HEK293 (cell line): ENCODE data around the gene FHL3.

Experiments
- CTCF ChIA-PET: fragments of 350-600 bp; formaldehyde crosslinking; extraction: SDS; loops from one replicate; lab custom pipeline; 2021; ENCODE audit warnings: antibody characterized with exemption; lab: Yijun Ruan, JAX
- POLR2A ChIA-PET: fragments of 300-600 bp; formaldehyde crosslinking; extraction: SDS; loops from one replicate; lab custom pipeline; 2020; ENCODE audit warnings: antibody characterized with exemption, inconsistent platforms; lab: Yijun Ruan, JAX
- H3K27ac ChIP-seq: fragments of 200-500 bp; sonication (Bioruptor generic); 2 replicates; pipeline ENCODE4 v1.5.1; 2014; ENCODE audit warnings: low read depth, low read length, control low read depth, inconsistent platforms; ENCODE audit errors: extremely low read depth
- H3K36me3 ChIP-seq, 2 experiments: fragments of 200-500 bp in 1 of 2; sonication (Bioruptor generic) in 1 of 2; 1 replicate in 1 of 2; 2 replicates in 1 of 2; pipeline ENCODE4 v1.5.1; 2014 to 2017; ENCODE audit warnings: inconsistent platforms in 2 of 2, low read length in 2 of 2; ENCODE audit not compliant: control insufficient read depth in 2 of 2, insufficient read depth in 1 of 2
- H3K4me1 ChIP-seq: fragments of 200-500 bp; sonication (Bioruptor generic); 2 replicates; pipeline ENCODE4 v1.5.1; 2014; ENCODE audit warnings: mild to moderate bottlenecking, low read length, inconsistent platforms; ENCODE audit not compliant: control insufficient read depth, insufficient read depth
- H3K4me3 ChIP-seq: 2 replicates; pipeline ENCODE4 v1.5.1; 2011; ENCODE audit warnings: low read depth, mild to moderate bottlenecking, control low read depth, low read length, moderate library complexity
- H3K9me3 ChIP-seq: fragments of 200-500 bp; sonication (Bioruptor generic); 2 replicates; pipeline ENCODE4 v1.5.1; 2014; ENCODE audit warnings: low read depth, low read length, inconsistent platforms; ENCODE audit not compliant: control insufficient read depth, insufficient read depth
- BCL11B ChIP-seq: fragments of 450-650 bp; formaldehyde crosslinking; IDR thresholded peaks from 2 replicates; pipeline ENCODE4 v1.5.1; 2016; ENCODE audit warnings: low read depth, missing biosample characterization, missing genetic modification characterization
- EGR2 ChIP-seq: fragments of 450-650 bp; formaldehyde crosslinking; IDR thresholded peaks from 2 replicates; pipeline ENCODE4 v1.5.1; 2016; ENCODE audit warnings: low read depth, missing biosample characterization, missing genetic modification characterization
- GFI1B ChIP-seq: fragments of 450-650 bp; formaldehyde crosslinking; IDR thresholded peaks from 2 replicates; pipeline ENCODE4 v1.5.1; 2016; ENCODE audit warnings: missing biosample characterization, missing genetic modification characterization
- OSR2 ChIP-seq: fragments of 450-650 bp; formaldehyde crosslinking; IDR thresholded peaks from 2 replicates; pipeline ENCODE4 v1.5.1; 2016; ENCODE audit warnings: missing biosample characterization, missing genetic modification characterization
- PRDM1 ChIP-seq: fragments of 450-650 bp; formaldehyde crosslinking; IDR thresholded peaks from 2 replicates; pipeline ENCODE4; 2016; ENCODE audit warnings: missing biosample characterization, missing genetic modification characterization
- SALL2 ChIP-seq: fragments of 450-650 bp; formaldehyde crosslinking; IDR thresholded peaks from 2 replicates; pipeline ENCODE4 v1.5.0; 2017; ENCODE audit warnings: missing biosample characterization, mild to moderate bottlenecking, missing genetic modification characterization, borderline replicate concordance
- SCRT2 ChIP-seq: fragments of 450-650 bp; formaldehyde crosslinking; IDR thresholded peaks from 2 replicates; pipeline ENCODE4 v1.5.1; 2016; ENCODE audit warnings: missing biosample characterization, missing genetic modification characterization
- SP7 ChIP-seq: fragments of 450-650 bp; formaldehyde crosslinking; IDR thresholded peaks from 2 replicates; pipeline ENCODE4 v1.5.1; 2016; ENCODE audit warnings: missing biosample characterization, missing genetic modification characterization
- ZBTB1 ChIP-seq: fragments of 450-650 bp; formaldehyde crosslinking; IDR thresholded peaks from 2 replicates; pipeline ENCODE4 v1.5.1; 2016; ENCODE audit warnings: missing biosample characterization, missing genetic modification characterization
- ZBTB26 ChIP-seq: fragments of 450-650 bp; formaldehyde crosslinking; optimal IDR thresholded peaks from 2 replicates; pipeline ENCODE3; 2016; ENCODE audit warnings: missing biosample characterization, mild to moderate bottlenecking, missing genetic modification characterization
- ZNF114 ChIP-seq: fragments of 450-650 bp; formaldehyde crosslinking; IDR thresholded peaks from 2 replicates; pipeline ENCODE4 v1.5.0; 2017; ENCODE audit warnings: missing biosample characterization, missing genetic modification characterization
- ZNF138 ChIP-seq: fragments of 450-650 bp; formaldehyde crosslinking; IDR thresholded peaks from 2 replicates; pipeline ENCODE4 v1.5.1; 2016; ENCODE audit warnings: missing biosample characterization, missing genetic modification characterization, borderline replicate concordance
- ZNF214 ChIP-seq: fragments of 450-650 bp; formaldehyde crosslinking; IDR thresholded peaks from 2 replicates; pipeline ENCODE4 v1.5.1; 2017; ENCODE audit warnings: missing biosample characterization, mild to moderate bottlenecking, missing genetic modification characterization, borderline replicate concordance
- ZNF426 ChIP-seq: fragments of 450-650 bp; formaldehyde crosslinking; IDR thresholded peaks from 2 replicates; pipeline ENCODE4 v1.5.1; 2017; ENCODE audit warnings: missing biosample characterization, missing genetic modification characterization, mild to moderate bottlenecking, inconsistent platforms, moderate library complexity
- ZNF433 ChIP-seq: fragments of 450-650 bp; formaldehyde crosslinking; IDR thresholded peaks from 2 replicates; pipeline ENCODE4 v1.5.1; 2016; ENCODE audit warnings: missing biosample characterization, missing genetic modification characterization, low read depth
- ZNF561 ChIP-seq: fragments of 450-650 bp; IDR thresholded peaks from 2 replicates; pipeline ENCODE4 v1.5.1; 2018; ENCODE audit warnings: missing biosample characterization, missing genetic modification characterization, borderline replicate concordance
- ZNF664 ChIP-seq: fragments of 450-650 bp; formaldehyde crosslinking; IDR thresholded peaks from 2 replicates; pipeline ENCODE4 v1.5.1; 2016; ENCODE audit warnings: missing biosample characterization, missing genetic modification characterization
- ZNF707 ChIP-seq: fragments of 450-650 bp; formaldehyde crosslinking; IDR thresholded peaks from 2 replicates; pipeline ENCODE4 v1.5.1; 2016; ENCODE audit warnings: missing biosample characterization, missing genetic modification characterization
- ZNF76 ChIP-seq: fragments of 450-650 bp; formaldehyde crosslinking; IDR thresholded peaks from 2 replicates; pipeline ENCODE4; 2016; ENCODE audit warnings: low read depth, missing biosample characterization, missing genetic modification characterization, borderline replicate concordance
- TF ChIP-seq, protein P1 (sequence below): fragments of 450-650 bp; formaldehyde crosslinking; IDR thresholded peaks from 2 replicates; pipeline ENCODE4 v1.5.1; 2016; ENCODE audit warnings: missing biosample characterization, missing genetic modification characterization
- TF ChIP-seq, protein P2 (sequence below): fragments of 450-650 bp; IDR thresholded peaks from 2 replicates; pipeline ENCODE4 v1.5.1; 2018; ENCODE audit warnings: missing biosample characterization, missing genetic modification characterization
- TF ChIP-seq, protein P3 (sequence below): fragments of 450-650 bp; formaldehyde crosslinking; IDR thresholded peaks from 2 replicates; pipeline ENCODE4 v1.5.1; 2016; ENCODE audit warnings: missing biosample characterization, missing genetic modification characterization
- TF ChIP-seq, protein P4 (sequence below): fragments of 450-650 bp; formaldehyde crosslinking; IDR thresholded peaks from 2 replicates; pipeline ENCODE4 v1.5.1; 2016; ENCODE audit warnings: missing biosample characterization, missing genetic modification characterization
- TF ChIP-seq, protein P5 (sequence below): fragments of 450-650 bp; formaldehyde crosslinking; IDR thresholded peaks from 2 replicates; pipeline ENCODE4 v1.5.1; 2016; ENCODE audit warnings: missing biosample characterization, missing genetic modification characterization
- TF ChIP-seq, protein P6 (sequence below): fragments of 450-650 bp; formaldehyde crosslinking; IDR thresholded peaks from 2 replicates; pipeline ENCODE4; 2016; ENCODE audit warnings: missing biosample characterization, missing genetic modification characterization

Gene FHL3

GRCh38 chr1:38028671-38029070 lies 23.4 kb upstream of the FHL3 start (continued):
- no peak for TF ChIP-seq GFI1B (tag by site-specific recombination)
- no peak for TF ChIP-seq ZNF76 (tag by site-specific recombination)
- TF ChIP-seq, protein P1, sequence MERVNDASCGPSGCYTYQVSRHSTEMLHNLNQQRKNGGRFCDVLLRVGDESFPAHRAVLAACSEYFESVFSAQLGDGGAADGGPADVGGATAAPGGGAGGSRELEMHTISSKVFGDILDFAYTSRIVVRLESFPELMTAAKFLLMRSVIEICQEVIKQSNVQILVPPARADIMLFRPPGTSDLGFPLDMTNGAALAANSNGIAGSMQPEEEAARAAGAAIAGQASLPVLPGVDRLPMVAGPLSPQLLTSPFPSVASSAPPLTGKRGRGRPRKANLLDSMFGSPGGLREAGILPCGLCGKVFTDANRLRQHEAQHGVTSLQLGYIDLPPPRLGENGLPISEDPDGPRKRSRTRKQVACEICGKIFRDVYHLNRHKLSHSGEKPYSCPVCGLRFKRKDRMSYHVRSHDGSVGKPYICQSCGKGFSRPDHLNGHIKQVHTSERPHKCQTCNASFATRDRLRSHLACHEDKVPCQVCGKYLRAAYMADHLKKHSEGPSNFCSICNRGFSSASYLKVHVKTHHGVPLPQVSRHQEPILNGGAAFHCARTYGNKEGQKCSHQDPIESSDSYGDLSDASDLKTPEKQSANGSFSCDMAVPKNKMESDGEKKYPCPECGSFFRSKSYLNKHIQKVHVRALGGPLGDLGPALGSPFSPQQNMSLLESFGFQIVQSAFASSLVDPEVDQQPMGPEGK (tag by site-specific recombination), result peak; percentile 67

GRCh38 chr1:38028105-38028591 lies 22.8 kb upstream of the FHL3 start:
- POLR2A ChIA-PET, result interaction anchor here (0.8 to 1.8 kb wide), 4 partner anchors 9 to 43 kb away, joined by 3 to 6 read pairs (median 4); partner anchors contain the start of gene POU3F1
- Histone ChIP-seq H3K4me3 (no peak overlapping the region), H3K36me3 (peaks cover 14 to 45% of the 10 kb centered on the region in 2 experiments), H3K27ac (no peak overlapping the region), H3K9me3 (no peaks in the 10 kb centered on the region), H3K4me1 (peaks cover 19% of the 10 kb centered on the region)
- CTCF ChIA-PET, result interaction anchor here (0.5 to 5.6 kb wide), 7 partner anchors 8 to 807 kb away, joined by 3 to 27 read pairs (median 4); no protein-coding TSS in a partner anchor
- TF ChIP-seq, protein P2, sequence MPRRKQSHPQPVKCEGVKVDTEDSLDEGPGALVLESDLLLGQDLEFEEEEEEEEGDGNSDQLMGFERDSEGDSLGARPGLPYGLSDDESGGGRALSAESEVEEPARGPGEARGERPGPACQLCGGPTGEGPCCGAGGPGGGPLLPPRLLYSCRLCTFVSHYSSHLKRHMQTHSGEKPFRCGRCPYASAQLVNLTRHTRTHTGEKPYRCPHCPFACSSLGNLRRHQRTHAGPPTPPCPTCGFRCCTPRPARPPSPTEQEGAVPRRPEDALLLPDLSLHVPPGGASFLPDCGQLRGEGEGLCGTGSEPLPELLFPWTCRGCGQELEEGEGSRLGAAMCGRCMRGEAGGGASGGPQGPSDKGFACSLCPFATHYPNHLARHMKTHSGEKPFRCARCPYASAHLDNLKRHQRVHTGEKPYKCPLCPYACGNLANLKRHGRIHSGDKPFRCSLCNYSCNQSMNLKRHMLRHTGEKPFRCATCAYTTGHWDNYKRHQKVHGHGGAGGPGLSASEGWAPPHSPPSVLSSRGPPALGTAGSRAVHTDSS (tag by site-specific recombination), result no peak
- no peak for TF ChIP-seq SCRT2 (tag by site-specific recombination)
- no peak for TF ChIP-seq ZNF114 (tag by site-specific recombination)
- no peak for TF ChIP-seq ZBTB1 (tag by site-specific recombination)
- no peak for TF ChIP-seq BCL11B (tag by site-specific recombination)
- no peak for TF ChIP-seq ZNF433 (tag by site-specific recombination)
- TF ChIP-seq ZNF664 (tag by site-specific recombination), result no peak
- TF ChIP-seq ZBTB26, result no peak
- no peak for TF ChIP-seq OSR2 (tag by site-specific recombination)
- peak; percentile 14; the same call in 1 of the 2 replicates for TF ChIP-seq SP7 (tag by site-specific recombination)
- no peak for TF ChIP-seq ZNF707
- peak; percentile 54; the same call in 1 of the 2 replicates for TF ChIP-seq PRDM1 (tag by site-specific recombination)
- TF ChIP-seq ZNF214 (tag by site-specific recombination), result no peak
- TF ChIP-seq, protein P3, sequence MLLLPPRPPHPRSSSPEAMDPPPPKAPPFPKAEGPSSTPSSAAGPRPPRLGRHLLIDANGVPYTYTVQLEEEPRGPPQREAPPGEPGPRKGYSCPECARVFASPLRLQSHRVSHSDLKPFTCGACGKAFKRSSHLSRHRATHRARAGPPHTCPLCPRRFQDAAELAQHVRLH (tag by site-specific recombination), result no peak
- no peak for TF ChIP-seq SALL2
- TF ChIP-seq, protein P4, sequence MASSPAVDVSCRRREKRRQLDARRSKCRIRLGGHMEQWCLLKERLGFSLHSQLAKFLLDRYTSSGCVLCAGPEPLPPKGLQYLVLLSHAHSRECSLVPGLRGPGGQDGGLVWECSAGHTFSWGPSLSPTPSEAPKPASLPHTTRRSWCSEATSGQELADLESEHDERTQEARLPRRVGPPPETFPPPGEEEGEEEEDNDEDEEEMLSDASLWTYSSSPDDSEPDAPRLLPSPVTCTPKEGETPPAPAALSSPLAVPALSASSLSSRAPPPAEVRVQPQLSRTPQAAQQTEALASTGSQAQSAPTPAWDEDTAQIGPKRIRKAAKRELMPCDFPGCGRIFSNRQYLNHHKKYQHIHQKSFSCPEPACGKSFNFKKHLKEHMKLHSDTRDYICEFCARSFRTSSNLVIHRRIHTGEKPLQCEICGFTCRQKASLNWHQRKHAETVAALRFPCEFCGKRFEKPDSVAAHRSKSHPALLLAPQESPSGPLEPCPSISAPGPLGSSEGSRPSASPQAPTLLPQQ (tag by site-specific recombination), result no peak
- no peak for TF ChIP-seq ZNF561
- TF ChIP-seq ZNF426 (tag by site-specific recombination), result no peak
- TF ChIP-seq, protein P5, sequence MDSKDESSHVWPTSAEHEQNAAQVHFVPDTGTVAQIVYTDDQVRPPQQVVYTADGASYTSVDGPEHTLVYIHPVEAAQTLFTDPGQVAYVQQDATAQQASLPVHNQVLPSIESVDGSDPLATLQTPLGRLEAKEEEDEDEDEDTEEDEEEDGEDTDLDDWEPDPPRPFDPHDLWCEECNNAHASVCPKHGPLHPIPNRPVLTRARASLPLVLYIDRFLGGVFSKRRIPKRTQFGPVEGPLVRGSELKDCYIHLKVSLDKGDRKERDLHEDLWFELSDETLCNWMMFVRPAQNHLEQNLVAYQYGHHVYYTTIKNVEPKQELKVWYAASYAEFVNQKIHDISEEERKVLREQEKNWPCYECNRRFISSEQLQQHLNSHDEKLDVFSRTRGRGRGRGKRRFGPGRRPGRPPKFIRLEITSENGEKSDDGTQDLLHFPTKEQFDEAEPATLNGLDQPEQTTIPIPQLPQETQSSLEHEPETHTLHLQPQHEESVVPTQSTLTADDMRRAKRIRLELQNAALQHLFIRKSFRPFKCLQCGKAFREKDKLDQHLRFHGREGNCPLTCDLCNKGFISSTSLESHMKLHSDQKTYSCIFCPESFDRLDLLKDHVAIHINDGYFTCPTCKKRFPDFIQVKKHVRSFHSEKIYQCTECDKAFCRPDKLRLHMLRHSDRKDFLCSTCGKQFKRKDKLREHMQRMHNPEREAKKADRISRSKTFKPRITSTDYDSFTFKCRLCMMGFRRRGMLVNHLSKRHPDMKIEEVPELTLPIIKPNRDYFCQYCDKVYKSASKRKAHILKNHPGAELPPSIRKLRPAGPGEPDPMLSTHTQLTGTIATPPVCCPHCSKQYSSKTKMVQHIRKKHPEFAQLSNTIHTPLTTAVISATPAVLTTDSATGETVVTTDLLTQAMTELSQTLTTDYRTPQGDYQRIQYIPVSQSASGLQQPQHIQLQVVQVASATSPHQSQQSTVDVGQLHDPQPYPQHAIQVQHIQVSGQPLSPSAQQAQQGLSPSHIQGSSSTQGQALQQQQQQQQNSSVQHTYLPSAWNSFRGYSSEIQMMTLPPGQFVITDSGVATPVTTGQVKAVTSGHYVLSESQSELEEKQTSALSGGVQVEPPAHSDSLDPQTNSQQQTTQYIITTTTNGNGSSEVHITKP (tag by site-specific recombination), result no peak
- TF ChIP-seq ZNF138 (tag by site-specific recombination), result no peak
- TF ChIP-seq, protein P6, sequence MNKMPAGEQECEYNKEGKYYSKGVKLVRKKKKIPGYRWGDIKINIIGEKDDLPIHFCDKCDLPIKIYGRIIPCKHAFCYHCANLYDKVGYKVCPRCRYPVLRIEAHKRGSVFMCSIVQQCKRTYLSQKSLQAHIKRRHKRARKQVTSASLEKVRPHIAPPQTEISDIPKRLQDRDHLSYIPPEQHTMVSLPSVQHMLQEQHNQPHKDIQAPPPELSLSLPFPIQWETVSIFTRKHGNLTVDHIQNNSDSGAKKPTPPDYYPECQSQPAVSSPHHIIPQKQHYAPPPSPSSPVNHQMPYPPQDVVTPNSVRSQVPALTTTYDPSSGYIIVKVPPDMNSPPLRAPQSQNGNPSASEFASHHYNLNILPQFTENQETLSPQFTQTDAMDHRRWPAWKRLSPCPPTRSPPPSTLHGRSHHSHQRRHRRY (tag by site-specific recombination), result no peak
- TF ChIP-seq EGR2 (tag by site-specific recombination), result no peak
